AG04449 (cell line): ENCODE results near the gene CST3.

Source experiments
- CTCF ChIA-PET: fragments of 350-600 bp; formaldehyde crosslinking; extraction: SDS; loops from one replicate; lab custom pipeline; 2021; ENCODE audit warnings: antibody characterized with exemption; lab: Yijun Ruan, JAX
- POLR2A ChIA-PET: fragments of 400-600, 350-600 bp; formaldehyde crosslinking; extraction: SDS; loops from one replicate; lab custom pipeline; 2020; ENCODE audit warnings: antibody characterized with exemption, inconsistent platforms; lab: Yijun Ruan, JAX
- DNase-seq: peaks from one replicate; pipeline ENCODE4 v3.0.0-alpha.2; 2010; ENCODE audit warnings: low read depth, low spot score
- H3K4me3 ChIP-seq: 2 replicates; pipeline ENCODE4 v1.5.1; 2011; ENCODE audit warnings: low read depth, mild to moderate bottlenecking, control low read depth, low read length
- TF ChIP-seq, protein P1 (sequence below): IDR thresholded peaks from one replicate; pipeline ENCODE4 v1.5.1; 2011; ENCODE audit warnings: mild to moderate bottlenecking, moderate library complexity, low read length, control low read depth, inconsistent platforms; ENCODE audit not compliant: insufficient read depth; ENCODE audit errors: missing control alignments

The CST3 gene

DNA sequence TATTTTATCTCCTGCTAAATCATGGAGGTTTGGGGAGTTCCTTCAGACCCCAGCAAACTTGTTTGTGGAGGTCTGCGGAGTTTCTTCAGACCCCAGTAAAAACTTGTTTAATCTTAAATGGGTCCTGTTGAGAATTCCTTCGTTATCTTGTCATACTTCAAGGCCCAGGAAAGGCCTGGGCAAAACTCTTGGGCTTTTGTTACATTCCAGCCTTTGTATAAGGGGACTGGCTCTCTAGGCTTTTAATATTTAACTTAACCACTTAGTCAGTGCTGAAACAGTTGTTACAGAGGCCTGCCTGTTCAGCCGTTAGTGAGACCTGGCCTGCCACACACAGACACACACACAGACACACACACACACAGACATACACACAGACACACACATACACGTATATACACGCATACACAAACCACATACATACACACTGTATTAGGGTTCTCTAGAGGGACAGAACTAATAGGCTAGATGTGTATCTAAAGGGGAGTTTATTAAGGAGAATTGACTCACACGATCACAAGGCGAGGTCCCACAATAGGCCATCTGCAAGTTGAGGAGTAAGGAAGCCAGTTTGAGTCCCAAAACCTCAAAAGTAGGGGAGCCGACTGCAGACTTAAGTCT is 21.3 kb upstream of the CST3 start:
- no peak overlapping the region for H3K4me3 ChIP-seq
- ChIA-PET CTCF (interaction anchor here (0.8 to 4.0 kb wide), 2 partner anchors 9 to 16 kb away, joined by 3 to 24 read pairs; no protein-coding TSS in a partner anchor), POLR2A (no interaction called here)
- TF ChIP-seq, protein P1, sequence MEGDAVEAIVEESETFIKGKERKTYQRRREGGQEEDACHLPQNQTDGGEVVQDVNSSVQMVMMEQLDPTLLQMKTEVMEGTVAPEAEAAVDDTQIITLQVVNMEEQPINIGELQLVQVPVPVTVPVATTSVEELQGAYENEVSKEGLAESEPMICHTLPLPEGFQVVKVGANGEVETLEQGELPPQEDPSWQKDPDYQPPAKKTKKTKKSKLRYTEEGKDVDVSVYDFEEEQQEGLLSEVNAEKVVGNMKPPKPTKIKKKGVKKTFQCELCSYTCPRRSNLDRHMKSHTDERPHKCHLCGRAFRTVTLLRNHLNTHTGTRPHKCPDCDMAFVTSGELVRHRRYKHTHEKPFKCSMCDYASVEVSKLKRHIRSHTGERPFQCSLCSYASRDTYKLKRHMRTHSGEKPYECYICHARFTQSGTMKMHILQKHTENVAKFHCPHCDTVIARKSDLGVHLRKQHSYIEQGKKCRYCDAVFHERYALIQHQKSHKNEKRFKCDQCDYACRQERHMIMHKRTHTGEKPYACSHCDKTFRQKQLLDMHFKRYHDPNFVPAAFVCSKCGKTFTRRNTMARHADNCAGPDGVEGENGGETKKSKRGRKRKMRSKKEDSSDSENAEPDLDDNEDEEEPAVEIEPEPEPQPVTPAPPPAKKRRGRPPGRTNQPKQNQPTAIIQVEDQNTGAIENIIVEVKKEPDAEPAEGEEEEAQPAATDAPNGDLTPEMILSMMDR = no peak
- DNase-seq = no peak

DNA sequence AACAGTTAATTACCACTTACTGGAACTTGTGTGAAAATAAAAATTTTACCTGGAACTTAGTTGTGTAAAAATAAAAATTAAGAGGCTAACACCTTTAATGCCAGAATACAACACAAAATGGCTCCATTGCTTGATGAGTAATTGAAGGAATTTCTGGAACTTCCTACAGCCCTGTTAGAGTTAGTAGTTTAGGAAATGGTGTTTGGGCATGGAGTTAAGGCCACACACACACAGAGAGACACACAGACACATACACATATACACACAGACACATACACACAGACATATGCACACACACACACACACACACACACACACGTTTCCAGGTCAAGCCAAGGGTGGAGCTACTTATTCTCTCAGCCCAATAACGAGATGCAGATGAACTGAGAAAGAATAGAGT is 20.6 kb upstream of the CST3 start:
- ChIA-PET CTCF (interaction anchor here (0.8 to 4.0 kb wide), 2 partner anchors 10 to 15 kb away, joined by 3 to 24 read pairs; no protein-coding TSS in a partner anchor), POLR2A (no interaction called here)
- TF ChIP-seq, protein P1 = no peak
- H3K4me3 ChIP-seq = no peak overlapping the region
- DNase-seq = no peak

DNA sequence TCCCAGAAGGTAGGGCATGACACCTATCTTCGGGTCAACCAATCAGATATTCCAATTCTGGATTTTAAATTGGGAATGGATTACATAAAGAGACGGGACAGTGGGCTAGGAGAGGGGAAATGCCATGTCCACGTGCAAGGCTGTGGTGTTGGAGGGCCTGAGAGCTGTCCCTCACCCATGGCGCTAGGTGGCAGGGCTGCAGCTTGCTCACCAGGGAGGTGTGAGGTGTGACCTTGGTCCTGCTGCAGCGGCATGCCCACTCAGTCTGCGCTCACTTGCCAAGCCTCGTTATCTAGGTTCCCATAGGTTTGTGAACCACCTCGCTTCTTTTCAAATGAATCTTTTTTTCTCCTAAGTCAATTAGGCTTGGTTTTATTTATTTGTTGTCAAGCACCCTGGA is 19.4 kb upstream of the CST3 start:
- ChIA-PET POLR2A (no interaction called here), CTCF (interaction anchor here (4.0 kb wide), 1 partner anchor 11 kb away, joined by 24 read pairs; no protein-coding TSS in a partner anchor)
- H3K4me3 ChIP-seq = no peak overlapping the region
- TF ChIP-seq, protein P1 = no peak
- DNase-seq = no peak

DNA sequence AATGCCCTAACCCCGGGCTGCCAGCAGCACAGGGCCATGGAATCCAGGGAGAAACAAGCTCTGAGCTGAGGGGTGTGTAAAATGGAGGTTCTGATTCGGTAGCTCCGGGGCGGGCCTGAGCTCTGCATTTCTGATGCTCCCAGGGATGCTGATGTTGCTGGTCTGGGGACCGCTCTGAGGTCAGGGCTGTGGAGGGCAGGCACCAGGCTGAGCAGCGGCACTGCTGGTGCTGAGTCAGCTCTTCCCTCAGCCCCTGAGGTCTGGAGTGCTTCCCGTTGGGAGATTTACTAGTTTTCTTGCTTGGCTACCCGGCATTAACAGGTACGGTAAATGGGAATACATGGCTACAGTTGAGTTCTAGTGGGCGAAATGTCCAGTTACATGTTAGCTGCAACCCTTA is 18.6 kb upstream of the CST3 start:
- TF ChIP-seq, protein P1 = no peak
- ChIA-PET POLR2A (no interaction called here), CTCF (interaction anchor here (4.0 kb wide), 1 partner anchor 12 kb away, joined by 24 read pairs; no protein-coding TSS in a partner anchor)

DNA sequence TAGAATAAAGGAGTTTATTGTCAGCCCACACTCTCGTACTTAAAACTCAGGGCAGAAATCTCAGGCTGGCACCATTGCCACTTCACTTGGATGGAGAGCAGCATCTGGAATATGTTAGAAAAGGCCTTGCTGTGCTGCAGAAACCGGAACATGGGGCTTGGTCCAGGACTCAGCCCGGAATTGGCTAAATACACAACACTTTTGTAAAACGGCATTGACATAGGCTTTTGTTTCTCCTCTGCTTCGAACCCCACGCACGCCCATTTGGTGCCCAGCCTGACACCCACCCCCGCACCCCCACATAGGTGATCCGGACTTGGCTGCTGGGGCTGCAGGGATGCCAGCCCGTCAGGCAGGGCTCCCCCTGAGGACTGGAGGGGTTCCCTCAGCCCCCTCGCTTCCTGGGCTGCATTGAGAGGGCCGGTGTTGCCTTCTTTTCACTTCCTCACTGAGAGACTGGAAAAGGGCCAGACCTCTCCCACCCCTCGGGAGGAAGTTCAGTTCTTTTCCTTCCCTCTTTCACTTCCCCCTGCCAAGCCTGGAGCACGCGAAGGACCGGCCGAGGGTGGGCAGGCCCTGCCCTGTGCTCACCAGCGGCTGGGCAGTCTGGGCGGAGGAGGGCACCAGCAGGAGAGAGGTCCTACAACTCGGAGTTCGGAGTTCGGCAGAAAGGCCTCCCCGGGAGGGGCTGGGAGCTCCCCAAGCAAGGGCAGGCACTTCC is 17.9 kb upstream of the CST3 start:
- DNase-seq = no peak
- TF ChIP-seq, protein P1 = no peak
- H3K4me3 ChIP-seq = no peak overlapping the region
- ChIA-PET CTCF (interaction anchor here (1.5 to 4.0 kb wide), 2 partner anchors 12 to 13 kb away, joined by 7 to 24 read pairs; no protein-coding TSS in a partner anchor), POLR2A (no interaction called here)

More for the DNA sequence above, 18.6 kb upstream of the CST3 start:
- no peak overlapping the region for H3K4me3 ChIP-seq
- no peak for DNase-seq

DNA sequence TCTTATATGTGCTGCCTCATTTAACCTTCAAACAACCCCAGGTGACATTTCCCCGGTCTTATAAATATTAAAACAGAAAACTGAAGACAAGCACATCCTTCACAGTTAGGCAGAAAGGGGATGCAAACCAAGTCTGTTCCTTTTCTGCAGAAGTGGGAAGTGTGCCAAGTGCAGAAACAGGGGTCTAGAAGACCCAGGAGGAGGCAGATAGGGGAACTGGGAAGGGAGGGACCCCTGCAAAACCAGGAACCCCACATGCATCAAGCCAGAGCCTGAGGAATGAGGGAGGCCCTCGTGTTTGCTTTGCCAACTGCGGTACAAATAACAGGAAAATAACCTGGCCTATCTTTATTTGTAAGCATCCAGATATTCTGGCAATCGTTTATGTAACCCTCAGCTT is 17.0 kb upstream of the CST3 start:
- CTCF ChIA-PET = interaction anchor here (1.5 kb wide), 1 partner anchor 14 kb away, joined by 7 read pairs; no protein-coding TSS in a partner anchor
- TF ChIP-seq, protein P1 = no peak
- POLR2A ChIA-PET = no interaction called here
- DNase-seq = no peak
- no peak overlapping the region for H3K4me3 ChIP-seq
